Endothelial cell of umbilical vein (primary cell): ENCODE data around the gene XDH. TPM values are rescaled to one million over a fixed set of nuclear protein-coding genes. Genes with fewer than 3 reads are reported as not detected.

Experiments
- BruUV-seq: library from RNA; stranded (reverse); fragments of 400-500 nt; replicated peaks from 2 replicates; lab custom pipeline; 2021; lab: Mats Ljungman, UMichigan
- CTCF ChIA-PET: fragments of 300-600, 350-600 bp; sonication (Branson Sonifier 250); formaldehyde crosslinking; loops from one replicate; lab custom pipeline; 2021; ENCODE audit warnings: antibody characterized with exemption, inconsistent platforms; lab: Charles Lee
- POLR2A ChIA-PET: fragments of 300-600, 350-600 bp; sonication (Branson Sonifier 250); formaldehyde crosslinking; loops from one replicate; lab custom pipeline; 2021; ENCODE audit warnings: antibody characterized with exemption, inconsistent platforms; lab: Charles Lee
- DNase-seq: peaks from one replicate; pipeline ENCODE4 v3.0.0-alpha.2; 2011; ENCODE audit warnings: low read depth, low spot score
- FAIRE-seq: peaks from 2 replicates; lab custom pipeline; 2011; peaks lifted over from hg19 to GRCh38; lab: Jason Lieb, UNC
- H2AFZ ChIP-seq: 2 replicates; pipeline ENCODE4 v1.6.0; 2012; ENCODE audit warnings: low read depth, low read length, control low read depth, inconsistent platforms
- H3K27ac ChIP-seq: 2 replicates; pipeline ENCODE4 v1.5.1; 2011; ENCODE audit warnings: low read depth, mild to moderate bottlenecking, control low read depth, low read length, moderate library complexity; ENCODE audit not compliant: insufficient read depth
- H3K27me3 ChIP-seq, 2 experiments: 2 replicates each; pipeline versions ENCODE4 v1.6.0 to v1.6.1; 2011; ENCODE audit warnings: low read length in 2 of 2, mixed read lengths in 1 of 2; ENCODE audit not compliant: control insufficient read depth in 2 of 2, insufficient read depth in 2 of 2
- H3K36me3 ChIP-seq, 2 experiments: 2 replicates in 1 of 2; 3 replicates in 1 of 2; pipeline ENCODE4 v1.5.1; 2011; ENCODE audit warnings: low read length in 2 of 2, mild to moderate bottlenecking in 1 of 2, moderate library complexity in 1 of 2; ENCODE audit not compliant: control insufficient read depth in 2 of 2, insufficient read depth in 2 of 2; ENCODE audit errors: extremely low read depth in 1 of 2
- H3K4me1 ChIP-seq: 3 replicates; pipeline ENCODE4 v1.5.1; 2011; ENCODE audit warnings: mild to moderate bottlenecking, low read length; ENCODE audit not compliant: control insufficient read depth, insufficient read depth; ENCODE audit errors: extremely low read depth
- H3K4me2 ChIP-seq: 2 replicates; pipeline ENCODE4 v1.6.1; 2011; ENCODE audit warnings: low read length, control low read depth, mixed read lengths; ENCODE audit not compliant: insufficient read depth
- H3K4me3 ChIP-seq, 3 experiments: fragments of 200-600 bp in 1 of 3; sonication (generic), shearing (Covaris generic) in 1 of 3; replicated peaks in 1 of 3; 2 replicates each; pipeline ENCODE4 v1.5.1; 2011 to 2016; ENCODE audit warnings: control low read depth in 3 of 3, low read length in 3 of 3, mild to moderate bottlenecking in 2 of 3, inconsistent platforms in 1 of 3, low read depth in 1 of 3, moderate library complexity in 1 of 3; ENCODE audit not compliant: insufficient read depth in 1 of 3
- H3K79me2 ChIP-seq: 2 replicates; pipeline ENCODE4 v1.6.0; 2012; ENCODE audit warnings: low read length, inconsistent platforms; ENCODE audit not compliant: control insufficient read depth, insufficient read depth
- H3K9ac ChIP-seq: replicated peaks from 2 replicates; pipeline ENCODE3; 2011; ENCODE audit warnings: low read length, control low read depth; ENCODE audit not compliant: insufficient read depth; ENCODE audit errors: extremely low read depth
- H3K9me1 ChIP-seq: replicated peaks from 3 replicates; pipeline ENCODE4 v1.6.0; 2011; ENCODE audit warnings: mild to moderate bottlenecking, low read length; ENCODE audit not compliant: control insufficient read depth, insufficient read depth; ENCODE audit errors: extremely low read depth
- H3K9me3 ChIP-seq: replicated peaks from 2 replicates; pipeline ENCODE4 v1.5.1; 2012; ENCODE audit warnings: low read length, inconsistent platforms; ENCODE audit not compliant: control insufficient read depth, insufficient read depth
- H4K20me1 ChIP-seq: replicated peaks from 2 replicates; pipeline ENCODE3; 2011; ENCODE audit warnings: mild to moderate bottlenecking, low read length; ENCODE audit not compliant: control insufficient read depth, insufficient read depth; ENCODE audit errors: extremely low read depth
- EZH2 ChIP-seq: IDR thresholded peaks from 2 replicates; pipeline ENCODE4 v1.6.1; 2012; ENCODE audit warnings: borderline replicate concordance, low read depth, mild to moderate bottlenecking, moderate library complexity, low read length, inconsistent platforms; ENCODE audit not compliant: severe bottlenecking
- FOS ChIP-seq: IDR thresholded peaks from 2 replicates; pipeline ENCODE4 v1.6.1; 2011; ENCODE audit warnings: mild to moderate bottlenecking, low read length, moderate library complexity, borderline replicate concordance; ENCODE audit not compliant: insufficient read depth
- GATA2 ChIP-seq: IDR thresholded peaks from 2 replicates; pipeline ENCODE4 v1.7.0; 2011; ENCODE audit warnings: low read depth, mild to moderate bottlenecking, moderate library complexity, mixed read lengths, low read length; ENCODE audit not compliant: insufficient read length, insufficient read depth
- JUN ChIP-seq: IDR thresholded peaks from 2 replicates; pipeline ENCODE4 v1.6.1; 2011; ENCODE audit warnings: borderline replicate concordance, low read depth; ENCODE audit not compliant: insufficient read length, insufficient read depth
- MYC ChIP-seq: IDR thresholded peaks from one replicate; pipeline ENCODE4 v1.6.1; 2011; ENCODE audit warnings: mild to moderate bottlenecking, low read depth, low read length
- POLR2A ChIP-seq: IDR thresholded peaks from 2 replicates; pipeline ENCODE4 v1.6.1; 2012; ENCODE audit warnings: low read depth, mild to moderate bottlenecking, control low read depth, low read length
- POLR2AphosphoS5 ChIP-seq: IDR thresholded peaks from 2 replicates; pipeline ENCODE4 v1.6.1; 2012; ENCODE audit warnings: low read depth, mild to moderate bottlenecking, control low read depth, low read length, moderate library complexity; ENCODE audit not compliant: insufficient read depth
- dilution Hi-C: fragments of 300-500 bp; cut with MboI; formaldehyde crosslinking; loops from one replicate; pipeline ENCODE4 v1.15.0; 2019; ENCODE audit warnings: low sequenced_read_pairs; ENCODE audit not compliant: extremely low pct_ligation_motif_present
- intact Hi-C: fragments of 100-400 bp; cut with micrococcal nuclease; formaldehyde crosslinking; loops from one replicate; pipeline ENCODE4 v1.10.0; 2022
- polyA plus RNA-seq, 4 experiments: library from polyadenylated mRNA; depleted of rRNA in 3 of 4; stranded (reverse) in 3 of 4; unstranded in 1 of 4; fragments of >200 nt; gene quantifications; 2 replicates each; pipeline versions ENCODE4 v1.2.1 to v1.2.3, GENCODE V29; 2011 to 2012; ENCODE audit warnings: missing spikeins in 1 of 4
- total RNA-seq: library from RNA; stranded (reverse); gene quantifications from 2 replicates; pipeline ENCODE4 v1.2.3, GENCODE V29; 2021
- TF ChIP-seq, protein P1 (sequence below): IDR thresholded peaks from 2 replicates; pipeline ENCODE4 v1.6.1; 2011; ENCODE audit not compliant: insufficient read depth, insufficient read length
- TF ChIP-seq, protein P2 (sequence below), 2 donors: IDR thresholded peaks; 1 replicate in 1 of 2; 2 replicates in 1 of 2; pipeline ENCODE4 v1.5.1; 2011; ENCODE audit warnings: low read length in 2 of 2, mild to moderate bottlenecking in 2 of 2, moderate library complexity in 2 of 2, control low read depth in 1 of 2, inconsistent platforms in 1 of 2, low read depth in 1 of 2; ENCODE audit not compliant: insufficient read depth in 1 of 2; ENCODE audit errors: extremely low read depth in 1 of 2

Gene XDH
- total and polyA plus RNA-seq, 2 donors (not counting 3 experiments of a cell fraction or from before 2014, with no cell fraction given): not detected

GRCh38 chr2:31314761-31315160 is 99.8 kb downstream of the XDH start:
- H3K27me3 ChIP-seq: peaks cover 0 to 1% of the 10 kb centered on the region in 2 experiments
- H3K4me3 ChIP-seq: no peak overlapping the region
- H3K4me1 ChIP-seq: no peaks in the 10 kb centered on the region
- no peak for DNase-seq
- no peaks in the 10 kb centered on the region for H3K9me1 ChIP-seq
- no peaks in the 10 kb centered on the region for H3K9me3 ChIP-seq
- FAIRE-seq: no peak
- H4K20me1 ChIP-seq: no peaks in the 10 kb centered on the region
- POLR2A ChIA-PET: no interaction called here
- no TSS peak for BruUV-seq
- CTCF ChIA-PET: no interaction called here
- H3K36me3 ChIP-seq: no peaks in the 10 kb centered on the region
- H3K9ac ChIP-seq: no peak overlapping the region
- H3K27ac ChIP-seq: no peak overlapping the region
- H3K4me2 ChIP-seq: no peak overlapping the region
- no peak overlapping the region for H2AFZ ChIP-seq
- dilution Hi-C loops: no loop called here
- TF ChIP-seq, protein P1, sequence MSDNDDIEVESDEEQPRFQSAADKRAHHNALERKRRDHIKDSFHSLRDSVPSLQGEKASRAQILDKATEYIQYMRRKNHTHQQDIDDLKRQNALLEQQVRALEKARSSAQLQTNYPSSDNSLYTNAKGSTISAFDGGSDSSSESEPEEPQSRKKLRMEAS: no peak
- TF ChIP-seq POLR2A (no peak), JUN (no peak), FOS (no peak), EZH2 (no peak), MYC (no peak), POLR2AphosphoS5 (no peak), GATA2 (no peak)
- TF ChIP-seq, protein P2, sequence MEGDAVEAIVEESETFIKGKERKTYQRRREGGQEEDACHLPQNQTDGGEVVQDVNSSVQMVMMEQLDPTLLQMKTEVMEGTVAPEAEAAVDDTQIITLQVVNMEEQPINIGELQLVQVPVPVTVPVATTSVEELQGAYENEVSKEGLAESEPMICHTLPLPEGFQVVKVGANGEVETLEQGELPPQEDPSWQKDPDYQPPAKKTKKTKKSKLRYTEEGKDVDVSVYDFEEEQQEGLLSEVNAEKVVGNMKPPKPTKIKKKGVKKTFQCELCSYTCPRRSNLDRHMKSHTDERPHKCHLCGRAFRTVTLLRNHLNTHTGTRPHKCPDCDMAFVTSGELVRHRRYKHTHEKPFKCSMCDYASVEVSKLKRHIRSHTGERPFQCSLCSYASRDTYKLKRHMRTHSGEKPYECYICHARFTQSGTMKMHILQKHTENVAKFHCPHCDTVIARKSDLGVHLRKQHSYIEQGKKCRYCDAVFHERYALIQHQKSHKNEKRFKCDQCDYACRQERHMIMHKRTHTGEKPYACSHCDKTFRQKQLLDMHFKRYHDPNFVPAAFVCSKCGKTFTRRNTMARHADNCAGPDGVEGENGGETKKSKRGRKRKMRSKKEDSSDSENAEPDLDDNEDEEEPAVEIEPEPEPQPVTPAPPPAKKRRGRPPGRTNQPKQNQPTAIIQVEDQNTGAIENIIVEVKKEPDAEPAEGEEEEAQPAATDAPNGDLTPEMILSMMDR (IDR thresholded peaks at IDR 0.05; ENCODE audit: extremely low read depth in 1 of 2, insufficient read depth in 1 of 2, low read depth in 1 of 2, low read length in 2 of 2): no peak
- intact Hi-C loops: no loop called here
- H3K79me2 ChIP-seq: no peaks in the 10 kb centered on the region
